HCT116 (cell line): ENCODE data around the gene MEIKIN. TPM values are rescaled to one million over a fixed set of nuclear protein-coding genes. Genes with fewer than 3 reads are reported as not detected.

Experiments
- ATAC-seq: fragments of 200-7000 bp; cut with Tn5 transposase; 2 replicates; pipeline ENCODE4 v1.9.1; 2020; ENCODE audit warnings: mild to moderate bottlenecking, moderate library complexity
- BruUV-seq: library from RNA; stranded (reverse); fragments of 400-500 nt; replicated peaks from 2 replicates; lab custom pipeline; 2021; lab: Mats Ljungman, UMichigan
- CTCF ChIA-PET: fragments of 300-600 bp; sonication (Branson Sonifier 250); formaldehyde crosslinking; loops from one replicate; lab custom pipeline; 2021; ENCODE audit warnings: antibody characterized with exemption; lab: Charles Lee
- POLR2A ChIA-PET: fragments of 300-600, 350-600 bp; sonication (Branson Sonifier 250); formaldehyde crosslinking; loops from one replicate; lab custom pipeline; 2021; ENCODE audit warnings: antibody characterized with exemption; lab: Charles Lee
- RAD21 ChIA-PET, 2 experiments: fragments of 300-600 bp; sonication (Branson Sonifier 250); formaldehyde crosslinking; loops; one replicate each; lab custom pipeline; 2023; ENCODE audit warnings: low total read pairs in 2 of 2; ENCODE audit not compliant: uncharacterized antibody in 2 of 2, unreplicated experiment in 2 of 2, low non-redundant PET in 1 of 2; lab: Charles Lee
- DNase-seq: peaks from one replicate; pipeline ENCODE4 v3.0.0-alpha.2; 2010; ENCODE audit warnings: low read depth, low spot score
- H2AFZ ChIP-seq: fragments of 200-600 bp; shearing (Covaris generic), sonication (generic); 2 replicates; pipeline ENCODE4 v1.6.1; 2017; ENCODE audit warnings: low read depth, mixed run types, mixed read lengths, antibody characterized with exemption, low read length; ENCODE audit not compliant: poor library complexity, severe bottlenecking
- H3K27ac ChIP-seq: 2 replicates; pipeline ENCODE4 v1.5.1; 2012; ENCODE audit warnings: low read depth, low read length
- H3K27me3 ChIP-seq: fragments of 200-600 bp; sonication (generic); 2 replicates; pipeline ENCODE4 v1.6.1; 2016; ENCODE audit warnings: mixed run types, low read length, mixed read lengths; ENCODE audit not compliant: insufficient read depth
- H3K36me3 ChIP-seq, 2 experiments: fragments of 200-500 bp in 1 of 2; fragments of 200-600 bp in 1 of 2; sonication (Bioruptor generic) in 1 of 2; sonication (generic) in 1 of 2; 2 replicates each; pipeline versions ENCODE4 v1.5.1 to v1.6.1; 2014 to 2016; ENCODE audit warnings: low read length in 2 of 2, inconsistent platforms in 1 of 2, mixed read lengths in 1 of 2, mixed run types in 1 of 2; ENCODE audit not compliant: insufficient read depth in 2 of 2, control insufficient read depth in 1 of 2
- H3K4me1 ChIP-seq, 2 experiments: fragments of 200-600 bp in 1 of 2; sonication (generic) in 1 of 2; 2 replicates each; pipeline versions ENCODE4 v1.5.1 to v1.6.1; 2012 to 2017; ENCODE audit warnings: low read length in 2 of 2, inconsistent platforms in 1 of 2, mild to moderate bottlenecking in 1 of 2, mixed read lengths in 1 of 2, mixed run types in 1 of 2, moderate library complexity in 1 of 2; ENCODE audit not compliant: insufficient read depth in 2 of 2, control insufficient read depth in 1 of 2
- H3K4me2 ChIP-seq: fragments of 200-600 bp; sonication (generic); 2 replicates; pipeline ENCODE4 v1.6.1; 2017; ENCODE audit warnings: mixed run types, low read length, mixed read lengths
- H3K4me3 ChIP-seq, 2 experiments: fragments of 200-600 bp in 1 of 2; sonication (generic) in 1 of 2; replicated peaks in 1 of 2; 2 replicates each; pipeline ENCODE4 v1.5.1; 2011 to 2016; ENCODE audit warnings: low read length in 2 of 2, control low read depth in 1 of 2, low read depth in 1 of 2, mild to moderate bottlenecking in 1 of 2, mixed read lengths in 1 of 2, mixed run types in 1 of 2
- H3K79me2 ChIP-seq: fragments of 200-600 bp; sonication (generic); 2 replicates; pipeline ENCODE4 v1.6.1; 2017; ENCODE audit warnings: mild to moderate bottlenecking, mixed run types, low read length, moderate library complexity, mixed read lengths; ENCODE audit not compliant: insufficient read depth
- H3K9ac ChIP-seq: fragments of 200-600 bp; sonication (generic); 2 replicates; pipeline ENCODE4 v1.6.1; 2016; ENCODE audit warnings: low read length, mixed read lengths
- H3K9me2 ChIP-seq: fragments of 200-600 bp; sonication (generic), shearing (Covaris generic); 2 replicates; pipeline ENCODE4 v1.6.1; 2017; ENCODE audit warnings: mixed run types, mild to moderate bottlenecking, moderate library complexity; ENCODE audit not compliant: insufficient read depth
- H3K9me3 ChIP-seq, 2 experiments: fragments of 200-500 bp in 1 of 2; fragments of 200-600 bp in 1 of 2; sonication (Bioruptor generic) in 1 of 2; sonication (generic) in 1 of 2; 2 replicates each; pipeline ENCODE4 v1.6.1; 2014 to 2017; ENCODE audit warnings: low read length in 2 of 2, mixed read lengths in 2 of 2, inconsistent platforms in 1 of 2, low read depth in 1 of 2, mild to moderate bottlenecking in 1 of 2, mixed run types in 1 of 2, moderate library complexity in 1 of 2; ENCODE audit not compliant: control insufficient read depth in 1 of 2, insufficient read depth in 1 of 2
- H4K20me1 ChIP-seq: fragments of 200-600 bp; sonication (generic), shearing (Covaris generic); 2 replicates; pipeline ENCODE4 v1.6.1; 2017; ENCODE audit warnings: mixed run types, mild to moderate bottlenecking, moderate library complexity; ENCODE audit not compliant: insufficient read depth
- ATF3 ChIP-seq: IDR thresholded peaks from 2 replicates; pipeline ENCODE4 v1.6.1; 2012
- CBX3 ChIP-seq: IDR thresholded peaks from 2 replicates; pipeline ENCODE4 v1.6.1; 2012; ENCODE audit warnings: low read depth
- CEBPB ChIP-seq: IDR thresholded peaks from 2 replicates; pipeline ENCODE4 v1.6.1; 2012; ENCODE audit warnings: low read depth
- CTCF ChIP-seq, 3 experiments: fragments of 200-600 bp in 1 of 3; sonication (generic) in 1 of 3; IDR thresholded peaks in 2 of 3; conservative IDR thresholded peaks in 1 of 3; 2 replicates each; pipeline ENCODE4 v1.5.1; 2012 to 2017; ENCODE audit warnings: low read depth in 2 of 3, low read length in 2 of 3, antibody characterized with exemption in 1 of 3, borderline replicate concordance in 1 of 3, control low read depth in 1 of 3, mild to moderate bottlenecking in 1 of 3, mixed read lengths in 1 of 3, mixed run types in 1 of 3, moderate library complexity in 1 of 3; ENCODE audit not compliant: insufficient read depth in 1 of 3
- EGR1 ChIP-seq: IDR thresholded peaks from 2 replicates; pipeline ENCODE4 v1.6.1; 2012; ENCODE audit warnings: low read depth
- EZH2phosphoT487 ChIP-seq: fragments of 200-600 bp; IDR thresholded peaks from 2 replicates; pipeline ENCODE4 v1.6.1; 2018; ENCODE audit warnings: antibody characterized with exemption, borderline replicate concordance
- JUND ChIP-seq: IDR thresholded peaks from 2 replicates; pipeline ENCODE4 v1.6.1; 2012
- POLR2A ChIP-seq: IDR thresholded peaks from 2 replicates; pipeline ENCODE4 v1.7.0; 2011; ENCODE audit warnings: borderline replicate concordance; ENCODE audit not compliant: insufficient read depth, insufficient read length; ENCODE audit errors: extremely low read depth
- RAD21 ChIP-seq: IDR thresholded peaks from 2 replicates; pipeline ENCODE4 v1.6.1; 2012; ENCODE audit warnings: low read depth, mild to moderate bottlenecking
- SP1 ChIP-seq: IDR thresholded peaks from 2 replicates; pipeline ENCODE4 v1.6.1; 2012; ENCODE audit warnings: low read depth
- ZBTB33 ChIP-seq: IDR thresholded peaks from 2 replicates; pipeline ENCODE4 v1.6.1; 2011; ENCODE audit warnings: mild to moderate bottlenecking, low read length, moderate library complexity; ENCODE audit not compliant: insufficient replicate concordance; ENCODE audit errors: extremely low read depth
- intact Hi-C: fragments of 100-400 bp; cut with micrococcal nuclease; formaldehyde crosslinking; loops from 2 replicates; pipeline ENCODE4 v1.10.0; 2022
- total RNA-seq: library from RNA; stranded (reverse); gene quantifications from one replicate; pipeline ENCODE4 v1.2.1, GENCODE V29; 2021; ENCODE audit not compliant: unreplicated experiment

Gene MEIKIN
- total RNA-seq, 1 experiment from 2014 or later: not detected

- no peak for TF ChIP-seq EZH2phosphoT487
- TF ChIP-seq POLR2A: no peak
- TF ChIP-seq, all 23 proteins: peak for 0
These were observed 77.9 kb downstream of the MEIKIN start (continued) for GRCh38 chr5:131867524-131867923.

- no peak overlapping the region for H2AFZ ChIP-seq
- intact Hi-C loops: no loop called here
- H3K79me2 ChIP-seq: no peaks in the 10 kb centered on the region
- no peak overlapping the region for H3K4me3 ChIP-seq
- no peak for DNase-seq
- H4K20me1 ChIP-seq: no peaks in the 10 kb centered on the region
- CTCF ChIA-PET: no interaction called here
- no peaks in the 10 kb centered on the region for H3K36me3 ChIP-seq
- no TSS peak for BruUV-seq
- H3K9ac ChIP-seq: no peak overlapping the region
- no peak overlapping the region for H3K27ac ChIP-seq
- H3K9me2 ChIP-seq: no peaks in the 10 kb centered on the region
- no peak overlapping the region for H3K4me2 ChIP-seq
- H3K4me1 ChIP-seq: no peaks in the 10 kb centered on the region
- no peak for TF ChIP-seq SP1
- TF ChIP-seq ZBTB33: no peak
- TF ChIP-seq ATF3: no peak
- TF ChIP-seq CBX3: no peak
- TF ChIP-seq CEBPB: no peak
- no peak for TF ChIP-seq RAD21
- no peak for TF ChIP-seq EZH2phosphoT487
- TF ChIP-seq CTCF (IDR thresholded peaks at IDR 0.05 in 2 of 3, conservative IDR thresholded peaks at IDR 0.05 in 1 of 3; ENCODE audit: borderline replicate concordance in 1 of 3, insufficient read depth in 1 of 3, low read depth in 2 of 3, low read length in 2 of 3): no peak
- no peak for TF ChIP-seq EGR1
- TF ChIP-seq JUND: no peak
- TF ChIP-seq, all 23 proteins: peak for 0
- RAD21 ChIA-PET: no interaction called here
- ATAC-seq: no peak
- H3K27me3 ChIP-seq: no peaks in the 10 kb centered on the region
- H3K9me3 ChIP-seq: no peaks in the 10 kb centered on the region
- POLR2A ChIA-PET: no interaction called here
These were observed 81.8 kb downstream of the MEIKIN start for GRCh38 chr5:131863700-131864099.
